Upper lobe of left lung (tissue), 6 donors: ENCODE results near the gene CCNK. TPM values are rescaled to one million over a fixed set of nuclear protein-coding genes. Genes with fewer than 3 reads are reported as not detected.

Source experiments
- ATAC-seq, 2 donors: fragments of 200-7000 bp; cut with Tn5 transposase; one replicate each; pipeline ENCODE4 v1.9.1; 2022; ENCODE audit warnings: mild to moderate bottlenecking in 2 of 2, moderate library complexity in 2 of 2; ENCODE audit not compliant: low FRiP score in 2 of 2
- DNase-seq, 2 donors: peaks; one replicate each; pipeline ENCODE4 v3.0.0-alpha.2; 2019 to 2020
- H3K27ac ChIP-seq, 4 donors: fragments of 200-600 bp; sonication (generic); one replicate each; pipeline ENCODE4 v1.5.1; 2016 to 2019
- H3K27me3 ChIP-seq, 4 donors: fragments of 200-600 bp; sonication (generic); one replicate each; pipeline ENCODE4 v1.5.1; 2017 to 2019
- H3K36me3 ChIP-seq, 4 donors: fragments of 200-600 bp; sonication (generic); one replicate each; pipeline ENCODE4 v1.5.1; 2016 to 2019
- H3K4me1 ChIP-seq, 4 donors: fragments of 200-600 bp; sonication (generic); one replicate each; pipeline ENCODE4 v1.5.1; 2018 to 2019
- H3K4me3 ChIP-seq, 4 donors: fragments of 200-600 bp; sonication (generic); one replicate each; pipeline ENCODE4 v1.5.1; 2017 to 2019; ENCODE audit warnings: mild to moderate bottlenecking in 2 of 4, moderate library complexity in 1 of 4
- H3K9me3 ChIP-seq, 4 donors: fragments of 200-600 bp; sonication (generic); one replicate each; pipeline ENCODE4 v1.5.1; 2018 to 2019
- EP300 ChIP-seq, 4 donors: sonication (generic); formaldehyde crosslinking; IDR thresholded peaks; one replicate each; pipeline ENCODE4 v1.5.1; 2017; ENCODE audit warnings: antibody characterized with exemption in 4 of 4, control low read depth in 2 of 4
- POLR2A ChIP-seq, 4 donors: fragments of 450-650 bp; IDR thresholded peaks; one replicate each; pipeline ENCODE4 v1.5.1; 2016 to 2017; ENCODE audit warnings: antibody characterized with exemption in 4 of 4, mild to moderate bottlenecking in 2 of 4
- POLR2AphosphoS5 ChIP-seq, 2 donors: sonication (generic); formaldehyde crosslinking; IDR thresholded peaks; one replicate each; pipeline ENCODE4 v1.5.1; 2017; ENCODE audit warnings: antibody characterized with exemption in 2 of 2
- WGBS, 2 donors: methylation state at CpG; one replicate each; pipeline ENCODE4 v1.1.5; 2017 to 2018; 5-methylcytosine and 5-hydroxymethylcytosine counted together
- small RNA-seq, 4 donors: library from RNA; depleted of rRNA; stranded (forward); fragments of <200 nt; gene quantifications; one replicate each; pipeline ENCODE3, GENCODE V24; 2016
- total RNA-seq, 6 donors: library from RNA; depleted of rRNA in 4 of 6; stranded (reverse); fragments of >200 nt in 4 of 6; gene quantifications; one replicate each; pipeline versions ENCODE4 v1.1.0 to v1.2.1, GENCODE V29; 2016 to 2021
- TF ChIP-seq, protein P1 (sequence below), 6 experiments: fragments of 450-650 bp in 4 of 6; fragments of 200-600 bp in 2 of 6; sonication (generic) in 2 of 6; IDR thresholded peaks; one replicate each; pipeline ENCODE4 v1.5.1; 2016 to 2019; ENCODE audit warnings: antibody characterized with exemption in 6 of 6
- donor health status: DM: no; HTN: no; CAD: no; lungs with moderate emphysema.
- donor health status: DM: no; HTN: yes; CAD: no; lungs with severe emphysema.

The CCNK gene
- total RNA-seq, 6 donors from 2014 or later = 29.8 to 51.1 (median 44.0) TPM

DNA sequence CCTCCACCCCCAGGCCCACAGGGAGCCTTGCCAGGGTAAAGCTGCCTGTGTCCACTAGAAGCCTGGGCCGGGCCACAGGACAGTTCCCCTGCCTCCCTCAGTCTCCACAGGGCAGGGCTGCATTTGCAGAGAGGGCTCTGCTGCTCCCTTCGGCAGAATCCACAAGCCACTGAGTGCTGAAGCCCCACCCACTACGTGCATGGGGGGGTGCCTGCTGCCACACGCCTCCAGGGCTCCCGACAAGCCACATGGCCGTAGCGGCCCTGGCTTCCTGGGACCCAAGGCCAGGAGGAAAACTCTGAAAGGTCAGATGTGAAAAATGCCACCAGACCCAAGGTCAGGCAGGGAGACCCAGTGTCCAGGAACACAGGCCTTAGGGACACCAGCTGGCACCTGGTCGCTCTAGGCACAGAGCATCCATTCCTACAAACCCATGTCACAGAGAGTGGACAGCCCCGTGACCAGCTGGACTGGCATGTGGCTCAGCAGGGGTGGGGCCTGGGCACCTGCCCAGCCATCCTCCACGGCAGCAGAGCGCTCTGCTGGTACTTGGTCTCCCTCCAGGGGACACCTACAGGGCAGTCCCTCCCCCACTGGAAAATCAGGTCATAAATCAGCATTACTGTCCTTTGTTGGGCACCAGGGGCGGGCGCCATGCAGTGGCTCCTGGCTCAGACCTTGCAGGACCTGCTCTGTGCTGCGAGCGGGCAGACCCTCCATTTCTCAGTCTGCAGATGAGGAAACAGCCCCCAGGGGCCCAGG, 79.9 kb downstream of the CCNK start:
- H3K4me3 ChIP-seq = no peak overlapping the region
- H3K9me3 ChIP-seq = no peaks in the 10 kb centered on the region
- DNase-seq = peak; percentile 51 to 75
- TF ChIP-seq POLR2AphosphoS5 (IDR thresholded peaks at IDR 0.05) (no peak), EP300 (IDR thresholded peaks at IDR 0.05) (no peak), POLR2A (IDR thresholded peaks at IDR 0.05) (no peak)
- TF ChIP-seq, protein P1, sequence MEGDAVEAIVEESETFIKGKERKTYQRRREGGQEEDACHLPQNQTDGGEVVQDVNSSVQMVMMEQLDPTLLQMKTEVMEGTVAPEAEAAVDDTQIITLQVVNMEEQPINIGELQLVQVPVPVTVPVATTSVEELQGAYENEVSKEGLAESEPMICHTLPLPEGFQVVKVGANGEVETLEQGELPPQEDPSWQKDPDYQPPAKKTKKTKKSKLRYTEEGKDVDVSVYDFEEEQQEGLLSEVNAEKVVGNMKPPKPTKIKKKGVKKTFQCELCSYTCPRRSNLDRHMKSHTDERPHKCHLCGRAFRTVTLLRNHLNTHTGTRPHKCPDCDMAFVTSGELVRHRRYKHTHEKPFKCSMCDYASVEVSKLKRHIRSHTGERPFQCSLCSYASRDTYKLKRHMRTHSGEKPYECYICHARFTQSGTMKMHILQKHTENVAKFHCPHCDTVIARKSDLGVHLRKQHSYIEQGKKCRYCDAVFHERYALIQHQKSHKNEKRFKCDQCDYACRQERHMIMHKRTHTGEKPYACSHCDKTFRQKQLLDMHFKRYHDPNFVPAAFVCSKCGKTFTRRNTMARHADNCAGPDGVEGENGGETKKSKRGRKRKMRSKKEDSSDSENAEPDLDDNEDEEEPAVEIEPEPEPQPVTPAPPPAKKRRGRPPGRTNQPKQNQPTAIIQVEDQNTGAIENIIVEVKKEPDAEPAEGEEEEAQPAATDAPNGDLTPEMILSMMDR (IDR thresholded peaks at IDR 0.05) = no peak
- no peak for ATAC-seq
- H3K27ac ChIP-seq = peak overlapping the region in 2 of 4 donors; percentile 36 to 48
- no peaks in the 10 kb centered on the region for H3K36me3 ChIP-seq
- WGBS, 2 donors = 51 to 83% methylated on average over 11 to 14 of the region's 15 CpGs
- no peaks in the 10 kb centered on the region for H3K27me3 ChIP-seq
- peaks cover 26 to 44% (median 40%) of the 10 kb centered on the region in 4 donors for H3K4me1 ChIP-seq

DNA sequence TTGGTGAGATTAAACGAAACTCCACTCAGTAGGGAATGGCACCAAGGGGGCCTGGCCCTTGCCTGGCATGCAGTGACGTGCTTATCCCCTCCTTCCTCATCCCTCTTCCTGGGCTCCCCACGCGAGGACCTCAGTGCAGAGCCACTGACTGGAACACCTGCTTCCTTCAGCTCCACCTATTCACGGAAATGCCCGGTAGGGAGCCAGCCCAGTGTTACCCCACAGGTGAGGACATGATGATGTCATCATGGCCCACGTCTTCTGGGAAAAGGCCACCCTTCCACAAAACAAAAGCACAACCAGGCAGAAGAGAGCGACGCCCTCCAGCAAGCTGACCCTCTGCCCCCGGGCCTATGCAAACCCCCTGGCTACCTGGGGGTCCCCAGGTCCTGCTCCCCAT, 80.7 kb downstream of the CCNK start:
- H3K4me1 ChIP-seq = peaks cover 32 to 52% (median 42%) of the 10 kb centered on the region in 4 donors
- H3K27me3 ChIP-seq = no peaks in the 10 kb centered on the region
- DNase-seq (no peak), ATAC-seq (no peak)
- 68 to 73% methylated on average over 8 to 10 of the region's 10 CpGs for WGBS, 2 donors
- TF ChIP-seq, protein P1 (IDR thresholded peaks at IDR 0.05) = no peak
- TF ChIP-seq POLR2A (IDR thresholded peaks at IDR 0.05) = no peak
- TF ChIP-seq POLR2AphosphoS5 (IDR thresholded peaks at IDR 0.05) = no peak
- no peak for TF ChIP-seq EP300 (IDR thresholded peaks at IDR 0.05)
- peak overlapping the region in 1 of 4 donors; percentile 2 for H3K27ac ChIP-seq
- H3K9me3 ChIP-seq = no peaks in the 10 kb centered on the region
- H3K4me3 ChIP-seq = no peak overlapping the region
- H3K36me3 ChIP-seq = no peaks in the 10 kb centered on the region

Small RNAs within 50 kb of the gene (small RNA-seq; reads per million reads assigned to genes)
- 0 reads per million in 4 donors for gene RNU6-91P

Other genes with a start within 250 kb of the CCNK start
- gene BCL11B, start 209.2 kb upstream of the CCNK start, total RNA-seq = 1 to 10 TPM; 1.1 to 4.5 (median 2.2) TPM
- gene SETD3, start 550 bp upstream of the CCNK start, total RNA-seq = 10 to 100 TPM; 59.7 to 99.2 (median 77.6) TPM
- 10 to 100 TPM in 5 of 6 donors, 1 to 10 TPM in 1; 5.2 to 31.0 (median 20.4) TPM for gene CCDC85C, start 122.8 kb downstream of the CCNK start, total RNA-seq
- 1 to 10 TPM in 4 of 6 donors, under 1 TPM in 2; 0.61 to 2.2 (median 1.3) TPM for gene HHIPL1, start 163.7 kb downstream of the CCNK start, total RNA-seq
- gene CYP46A1, start 202.9 kb downstream of the CCNK start, total RNA-seq = 10 to 100 TPM in 1 of 6 donors, 1 to 10 TPM in 2, under 1 TPM in 3; 0.15 to 12.6 (median 1.2) TPM